ENCODE measurements around the gene SH3D19.

The SH3D19 gene

DNA sequence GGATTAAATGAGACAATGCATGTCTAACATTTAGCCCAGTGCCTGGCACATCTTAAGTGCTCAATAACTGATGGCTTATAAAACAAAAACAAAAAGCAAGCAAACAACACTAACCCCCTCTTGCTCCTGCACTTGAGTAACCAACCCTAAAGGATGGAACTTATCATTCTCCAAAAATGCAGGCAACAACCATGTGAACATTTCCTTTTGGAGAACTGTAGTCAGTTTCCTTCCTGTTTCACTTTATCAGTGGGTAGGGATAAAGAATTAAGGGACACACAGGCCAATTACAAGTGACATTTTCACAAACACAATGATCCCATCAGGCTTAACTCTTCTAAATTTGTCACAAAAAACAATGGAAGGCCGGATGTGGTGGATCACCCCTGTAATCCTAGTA, 195.6 kb downstream of the SH3D19 start:
- Histone ChIP-seq H3K9me3 (ENCODE audit: insufficient read depth, low read depth, low read length) (no peaks in the 10 kb centered on the region), H3K4me3 (ENCODE audit: low read length, poor library complexity, severe bottlenecking) (no peak overlapping the region), H3K4me2 (ENCODE audit: low read depth, low read length, poor library complexity, severe bottlenecking) (no peak overlapping the region), H3K36me3 (ENCODE audit: insufficient read depth, low read length) (no peaks in the 10 kb centered on the region), H3K9ac (ENCODE audit: low read depth, low read length, poor library complexity, severe bottlenecking) (no peak overlapping the region), H3K27me3 (ENCODE audit: insufficient read depth, low read length, poor library complexity, severe bottlenecking) (no peaks in the 10 kb centered on the region), H3F3A (ENCODE audit: low read depth) (no peaks in the 10 kb centered on the region), H3K9me2 (replicated peaks; ENCODE audit: low read depth, low read length) (no peaks in the 10 kb centered on the region), H3K4me1 (ENCODE audit: insufficient read depth, low read length, poor library complexity, severe bottlenecking) (no peaks in the 10 kb centered on the region), H3K79me2 (ENCODE audit: insufficient read depth, low read length) (no peaks in the 10 kb centered on the region), H4K20me1 (ENCODE audit: insufficient read depth, low read length, poor library complexity, severe bottlenecking) (no peaks in the 10 kb centered on the region), H2AFZ (ENCODE audit: low read length) (no peak overlapping the region)
- TF ChIP-seq, protein P1, sequence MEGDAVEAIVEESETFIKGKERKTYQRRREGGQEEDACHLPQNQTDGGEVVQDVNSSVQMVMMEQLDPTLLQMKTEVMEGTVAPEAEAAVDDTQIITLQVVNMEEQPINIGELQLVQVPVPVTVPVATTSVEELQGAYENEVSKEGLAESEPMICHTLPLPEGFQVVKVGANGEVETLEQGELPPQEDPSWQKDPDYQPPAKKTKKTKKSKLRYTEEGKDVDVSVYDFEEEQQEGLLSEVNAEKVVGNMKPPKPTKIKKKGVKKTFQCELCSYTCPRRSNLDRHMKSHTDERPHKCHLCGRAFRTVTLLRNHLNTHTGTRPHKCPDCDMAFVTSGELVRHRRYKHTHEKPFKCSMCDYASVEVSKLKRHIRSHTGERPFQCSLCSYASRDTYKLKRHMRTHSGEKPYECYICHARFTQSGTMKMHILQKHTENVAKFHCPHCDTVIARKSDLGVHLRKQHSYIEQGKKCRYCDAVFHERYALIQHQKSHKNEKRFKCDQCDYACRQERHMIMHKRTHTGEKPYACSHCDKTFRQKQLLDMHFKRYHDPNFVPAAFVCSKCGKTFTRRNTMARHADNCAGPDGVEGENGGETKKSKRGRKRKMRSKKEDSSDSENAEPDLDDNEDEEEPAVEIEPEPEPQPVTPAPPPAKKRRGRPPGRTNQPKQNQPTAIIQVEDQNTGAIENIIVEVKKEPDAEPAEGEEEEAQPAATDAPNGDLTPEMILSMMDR (conservative IDR thresholded peaks at IDR 0.05; ENCODE audit: low read length) = no peak
- no peak for TF ChIP-seq EZH2phosphoT487 (IDR thresholded peaks at IDR 0.05; ENCODE audit: borderline replicate concordance)

DNA sequence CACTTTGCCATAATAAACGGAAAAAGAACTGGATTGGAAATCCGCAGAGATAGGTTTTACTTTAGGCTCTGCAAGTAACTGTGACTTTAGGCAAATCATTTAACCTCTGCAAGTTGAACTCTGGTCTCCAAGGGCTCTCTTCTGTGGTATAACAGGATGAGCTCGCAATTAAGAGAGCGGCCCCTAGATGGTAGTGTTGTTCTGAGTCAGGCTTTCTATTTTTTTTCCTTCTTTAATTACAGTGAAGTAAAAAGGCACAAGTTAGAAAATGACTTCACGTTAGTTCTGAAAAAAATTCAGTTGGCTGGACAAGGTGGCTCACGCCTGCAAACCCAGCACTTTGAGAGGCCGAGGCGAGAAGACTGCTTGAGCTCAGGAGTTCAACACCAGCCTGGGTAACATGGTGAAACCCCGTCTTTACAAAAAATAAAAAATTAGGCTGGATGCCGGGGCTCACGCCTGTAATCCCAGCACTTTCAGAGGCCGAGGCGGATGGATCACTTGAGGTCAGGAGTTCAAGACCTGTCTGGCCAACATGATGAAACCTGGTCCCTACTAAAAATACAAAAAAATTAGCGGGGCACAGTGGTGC, 207.9 kb downstream of the SH3D19 start:
- Histone ChIP-seq H3K79me2 (ENCODE audit: insufficient read depth, low read length) (no peaks in the 10 kb centered on the region), H3K4me2 (ENCODE audit: low read depth, low read length, poor library complexity, severe bottlenecking) (no peak overlapping the region), H3K9me3 (ENCODE audit: insufficient read depth, low read depth, low read length) (no peaks in the 10 kb centered on the region), H3K9me2 (replicated peaks; ENCODE audit: low read depth, low read length) (no peaks in the 10 kb centered on the region), H4K20me1 (ENCODE audit: insufficient read depth, low read length, poor library complexity, severe bottlenecking) (no peaks in the 10 kb centered on the region), H3K27me3 (ENCODE audit: insufficient read depth, low read length, poor library complexity, severe bottlenecking) (no peaks in the 10 kb centered on the region), H3K9ac (ENCODE audit: low read depth, low read length, poor library complexity, severe bottlenecking) (no peak overlapping the region), H2AFZ (ENCODE audit: low read length) (no peak overlapping the region), H3F3A (ENCODE audit: low read depth) (no peaks in the 10 kb centered on the region), H3K36me3 (ENCODE audit: insufficient read depth, low read length) (0 out of 2 replicates have a peak, but pooled peaks cover 4% of the 10 kb centered on the region), H3K4me3 (ENCODE audit: low read length, poor library complexity, severe bottlenecking) (no peak overlapping the region), H3K4me1 (ENCODE audit: insufficient read depth, low read length, poor library complexity, severe bottlenecking) (no peaks in the 10 kb centered on the region)
- no peak for TF ChIP-seq EZH2phosphoT487 (IDR thresholded peaks at IDR 0.05; ENCODE audit: borderline replicate concordance)
- TF ChIP-seq, protein P1 (conservative IDR thresholded peaks at IDR 0.05; ENCODE audit: low read length) = peak; percentile 89

DNA sequence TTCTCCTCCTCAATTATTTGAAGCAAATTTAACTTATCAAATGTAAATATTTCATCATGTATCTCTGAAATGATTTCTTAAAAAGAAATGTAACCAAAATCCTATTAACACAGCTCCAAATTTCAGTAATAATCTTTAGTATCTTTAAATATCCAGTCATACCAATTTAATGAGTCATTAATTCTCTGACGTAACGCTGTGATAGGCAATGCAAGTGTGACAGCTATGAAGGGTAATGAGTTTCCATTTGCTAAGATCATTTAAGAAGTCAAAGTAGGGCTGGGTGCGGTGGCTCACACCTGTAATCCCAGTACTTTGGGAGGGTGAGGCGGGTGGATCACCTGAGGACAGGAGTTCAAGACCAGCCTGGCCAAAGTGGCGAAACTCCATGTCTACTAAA, 210.4 kb downstream of the SH3D19 start:
- no peak overlapping the region for H3K4me2 ChIP-seq (ENCODE audit: low read depth, low read length, poor library complexity, severe bottlenecking)
- H3K36me3 ChIP-seq (ENCODE audit: insufficient read depth, low read length) = 0 out of 2 replicates have a peak, but pooled peaks cover 4% of the 10 kb centered on the region
- no peaks in the 10 kb centered on the region for H3K9me3 ChIP-seq (ENCODE audit: insufficient read depth, low read depth, low read length)

More for the DNA sequence above, 210.4 kb downstream of the SH3D19 start:
- no peak overlapping the region for H2AFZ ChIP-seq (ENCODE audit: low read length)
- no peaks in the 10 kb centered on the region for H3K9me2 ChIP-seq (replicated peaks; ENCODE audit: low read depth, low read length)
- no peaks in the 10 kb centered on the region for H3K27me3 ChIP-seq (ENCODE audit: insufficient read depth, low read length, poor library complexity, severe bottlenecking)
- TF ChIP-seq EZH2phosphoT487 (IDR thresholded peaks at IDR 0.05; ENCODE audit: borderline replicate concordance) = no peak
- TF ChIP-seq, protein P1 (conservative IDR thresholded peaks at IDR 0.05; ENCODE audit: low read length) = no peak
- no peaks in the 10 kb centered on the region for H3K79me2 ChIP-seq (ENCODE audit: insufficient read depth, low read length)
- no peak overlapping the region for H3K9ac ChIP-seq (ENCODE audit: low read depth, low read length, poor library complexity, severe bottlenecking)
- H4K20me1 ChIP-seq (ENCODE audit: insufficient read depth, low read length, poor library complexity, severe bottlenecking) = no peaks in the 10 kb centered on the region
- H3K4me1 ChIP-seq (ENCODE audit: insufficient read depth, low read length, poor library complexity, severe bottlenecking) = no peaks in the 10 kb centered on the region
- H3K4me3 ChIP-seq (ENCODE audit: low read length, poor library complexity, severe bottlenecking) = no peak overlapping the region
- no peaks in the 10 kb centered on the region for H3F3A ChIP-seq (ENCODE audit: low read depth)

Measured in Loucy (cell line).